Psoas muscle (tissue), 8 donors: ENCODE measurements around the gene FANCD2. TPM values are rescaled to one million over a fixed set of nuclear protein-coding genes. Genes with fewer than 3 reads are reported as not detected.

Experiments used
- ATAC-seq, 4 donors: fragments of 200-7000 bp; cut with Tn5 transposase; one replicate each; pipeline ENCODE4 v1.9.1; 2020; ENCODE audit warnings: moderate library complexity in 3 of 4, mild to moderate bottlenecking in 2 of 4
- DNase-seq, 2 donors: peaks; one replicate each; pipeline ENCODE4 v3.0.0-alpha.2; 2020
- H3K27ac ChIP-seq: fragments of 200-600 bp; one replicate; pipeline ENCODE4 v1.8.0; 2022
- H3K27me3 ChIP-seq, 3 donors: fragments of 200-600 bp in 1 of 3; one replicate each; pipeline versions ENCODE4 v1.6.1 to v1.8.0; 2013 to 2022; ENCODE audit warnings: low read length in 2 of 3, mild to moderate bottlenecking in 2 of 3, moderate library complexity in 1 of 3; ENCODE audit not compliant: insufficient read depth in 3 of 3
- H3K36me3 ChIP-seq, 2 donors: fragments of 200-600 bp in 1 of 2; one replicate each; pipeline versions ENCODE4 v1.6.1 to v1.8.0; 2013 to 2022; ENCODE audit warnings: low read depth in 1 of 2, mild to moderate bottlenecking in 1 of 2, moderate library complexity in 1 of 2; ENCODE audit not compliant: insufficient read depth in 1 of 2
- H3K4me1 ChIP-seq: fragments of 200-600 bp; one replicate; pipeline ENCODE4 v1.8.0; 2022
- H3K4me3 ChIP-seq: fragments of 200-600 bp; one replicate; pipeline ENCODE4 v1.8.0; 2022; ENCODE audit warnings: mild to moderate bottlenecking
- H3K9me3 ChIP-seq: fragments of 200-600 bp; one replicate; pipeline ENCODE4 v1.8.0; 2022
- CTCF ChIP-seq: fragments of 200-600 bp; IDR thresholded peaks from one replicate; pipeline ENCODE4 v1.8.0; 2022; ENCODE audit warnings: antibody characterized with exemption
- WGBS, 3 donors: extraction: QIAGEN DNeasy Blood & Tissue Kit; methylation state at CpG; one replicate each; pipeline versions ENCODE4 v1.1.6 to v1.1.7; 2013; 5-methylcytosine and 5-hydroxymethylcytosine counted together
- intact Hi-C, 2 donors: fragments of 100-400 bp; cut with DNase I; formaldehyde crosslinking; loops; one replicate each; pipeline versions ENCODE4 v1.11.0 to v1.14.2; 2022
- polyA plus RNA-seq, 3 donors: library from polyadenylated mRNA; stranded (reverse); fragments of 200-250 nt; gene quantifications; one replicate each; pipeline ENCODE4 v1.2.3, GENCODE V29; 2013
- total RNA-seq, 4 donors: library from RNA; stranded (reverse); fragmentation: NEBNext Ultra II Directional in 2 of 4; extraction: Animal tissue kit (Norgen Biotek cat#: 25700) in 2 of 4; gene quantifications; one replicate each; pipeline versions ENCODE4 v1.2.1 to v1.2.4, GENCODE V29; 2021 to 2023
- donor health status: healthy with polysubstance abuse.
- donor health status: DM: no; HTN: no; CAD: no; lungs with moderate emphysema.
- donor health status: Bipolar disorder and iron deficiency.
- donor health status: healthy.
- donor health status: DM: yes; HTN: yes; CAD: no.
- donor health status: DM: no; HTN: no; CAD: no.
- donor health status: DM: no; HTN: no; CAD: no.
- donor health status: DM: yes; HTN: yes; CAD: no.

Gene FANCD2
- total and polyA plus RNA-seq, 7 donors, result 0.08 to 1.0 (median 0.58) TPM

GRCh38 chr3:10150987-10151386 lies 124.8 kb downstream of the FANCD2 start:
- Histone ChIP-seq H3K27ac (no peak overlapping the region), H3K36me3 (peaks cover 10 to 86% of the 10 kb centered on the region in 2 donors), H3K4me1 (no peaks in the 10 kb centered on the region), H3K27me3 (no peaks in the 10 kb centered on the region), H3K9me3 (no peaks in the 10 kb centered on the region), H3K4me3 (no peak overlapping the region)
- 78 to 87% (median 86%) methylated on average over 6 of the region's 6 CpGs for WGBS, 3 donors
- ATAC-seq (no peak), DNase-seq (no peak)
- no peak for TF ChIP-seq CTCF
- intact Hi-C loops, result no loop called here

Other genes with a start within 250 kb of the FANCD2 start
- 10 to 100 TPM; 42.6 to 45.2 (median 43.2) TPM for gene TADA3, start 234.0 kb upstream of the FANCD2 start, total RNA-seq
- 10 to 100 TPM; 42.2 to 75.7 (median 68.3) TPM for gene TADA3, start 234.0 kb upstream of the FANCD2 start, polyA plus RNA-seq
- gene ARPC4, start 233.4 kb upstream of the FANCD2 start, total RNA-seq, result 100 to 1,000 TPM in 1 of 4 donors, 10 to 100 TPM in 3; 53.9 to 117 (median 84.9) TPM
- 100 to 1,000 TPM in 2 of 3 donors, 10 to 100 TPM in 1; 76.9 to 155 (median 142) TPM for gene ARPC4, start 233.4 kb upstream of the FANCD2 start, polyA plus RNA-seq
- gene TTLL3, start 216.2 kb upstream of the FANCD2 start, total RNA-seq, result 10 to 100 TPM in 1 of 4 donors, 1 to 10 TPM in 3; 6.4 to 19.0 (median 7.7) TPM
- gene TTLL3, start 216.2 kb upstream of the FANCD2 start, polyA plus RNA-seq, result 1 to 10 TPM; 2.9 to 5.0 (median 4.3) TPM
- 10 to 100 TPM; 39.7 to 49.4 (median 45.8) TPM for gene RPUSD3, start 182.4 kb upstream of the FANCD2 start, total RNA-seq
- gene RPUSD3, start 182.4 kb upstream of the FANCD2 start, polyA plus RNA-seq, result 10 to 100 TPM; 55.2 to 64.2 (median 59.9) TPM
- gene CIDEC, start 146.2 kb upstream of the FANCD2 start, total RNA-seq, result 1 to 10 TPM in 2 of 4 donors, under 1 TPM in 2; 0.75 to 3.3 (median 1.3) TPM
- 10 to 100 TPM in 1 of 3 donors, 1 to 10 TPM in 2; 3.5 to 15.0 (median 4.4) TPM for gene CIDEC, start 146.2 kb upstream of the FANCD2 start, polyA plus RNA-seq
- 10 to 100 TPM; 18.6 to 44.4 (median 29.5) TPM for gene JAGN1, start 135.8 kb upstream of the FANCD2 start, total RNA-seq
- gene JAGN1, start 135.8 kb upstream of the FANCD2 start, polyA plus RNA-seq, result 10 to 100 TPM; 45.2 to 98.2 (median 64.9) TPM
- gene IL17RE, start 123.6 kb upstream of the FANCD2 start, total RNA-seq, result under 1 TPM; 0.20 to 0.84 (median 0.59) TPM
- gene IL17RE, start 123.6 kb upstream of the FANCD2 start, polyA plus RNA-seq, result 1 to 10 TPM in 1 of 3 donors, under 1 TPM in 2; 0.07 to 1.1 (median 0.86) TPM
- 10 to 100 TPM; 10.4 to 27.0 (median 20.5) TPM for gene IL17RC, start 109.3 kb upstream of the FANCD2 start, total RNA-seq
- 10 to 100 TPM; 10.8 to 21.9 (median 13.9) TPM for gene IL17RC, start 109.3 kb upstream of the FANCD2 start, polyA plus RNA-seq
- gene CRELD1, start 92.6 kb upstream of the FANCD2 start, total RNA-seq, result 10 to 100 TPM; 28.5 to 47.5 (median 37.8) TPM
- gene CRELD1, start 92.6 kb upstream of the FANCD2 start, polyA plus RNA-seq, result 10 to 100 TPM; 24.2 to 35.0 (median 25.2) TPM
- gene PRRT3, start 74.0 kb upstream of the FANCD2 start, total RNA-seq, result 1 to 10 TPM; 1.3 to 1.9 (median 1.6) TPM
- gene PRRT3, start 74.0 kb upstream of the FANCD2 start, polyA plus RNA-seq, result 1 to 10 TPM in 1 of 3 donors, under 1 TPM in 2; 0.55 to 4.0 (median 0.65) TPM
- gene EMC3, start 39.6 kb upstream of the FANCD2 start, total RNA-seq, result 100 to 1,000 TPM; 145 to 266 (median 188) TPM
- 100 to 1,000 TPM; 171 to 256 (median 198) TPM for gene EMC3, start 39.6 kb upstream of the FANCD2 start, polyA plus RNA-seq
- gene FANCD2OS, start 81.8 kb downstream of the FANCD2 start, total RNA-seq, result not detected
- gene FANCD2OS, start 81.8 kb downstream of the FANCD2 start, polyA plus RNA-seq, result not detected
- gene BRK1, start 89.2 kb downstream of the FANCD2 start, total RNA-seq, result 10 to 100 TPM; 73.8 to 82.7 (median 78.9) TPM
- gene BRK1, start 89.2 kb downstream of the FANCD2 start, polyA plus RNA-seq, result 100 to 1,000 TPM; 117 to 164 (median 156) TPM
- gene VHL, start 115.3 kb downstream of the FANCD2 start, total RNA-seq, result 10 to 100 TPM; 13.5 to 18.2 (median 16.6) TPM
- 10 to 100 TPM in 2 of 3 donors, 1 to 10 TPM in 1; 9.7 to 18.3 (median 13.0) TPM for gene VHL, start 115.3 kb downstream of the FANCD2 start, polyA plus RNA-seq
- 10 to 100 TPM in 2 of 4 donors, 1 to 10 TPM in 2; 3.9 to 21.3 (median 12.8) TPM for gene IRAK2, start 138.5 kb downstream of the FANCD2 start, total RNA-seq
- gene IRAK2, start 138.5 kb downstream of the FANCD2 start, polyA plus RNA-seq, result 10 to 100 TPM in 1 of 3 donors, 1 to 10 TPM in 2; 5.9 to 11.7 (median 9.1) TPM
- 10 to 100 TPM; 16.3 to 22.7 (median 20.1) TPM for gene TATDN2, start 222.0 kb downstream of the FANCD2 start, total RNA-seq
- 10 to 100 TPM in 2 of 3 donors, 1 to 10 TPM in 1; 9.6 to 22.1 (median 16.0) TPM for gene TATDN2, start 222.0 kb downstream of the FANCD2 start, polyA plus RNA-seq